Lung microvascular endothelial cell (primary cell): ENCODE results near the gene HOXD1. TPM values are rescaled to one million over a fixed set of nuclear protein-coding genes. Genes with fewer than 3 reads are reported as not detected.

ENCODE experiments used
- DNase-seq, 2 donors: peaks; one replicate each; pipeline versions ENCODE4 v3.0.0 to v3.0.0-alpha.2; 2010; ENCODE audit warnings: low read depth in 2 of 2
- total RNA-seq: library from RNA; depleted of rRNA; stranded (reverse); fragments of >200 nt; gene quantifications from 2 replicates; pipeline ENCODE4 v1.2.1, GENCODE V29; 2014

Gene HOXD1
- total RNA-seq, 1 donor from 2014 or later: 6.7 TPM

GRCh38 chr2:176164611-176165369 lies 23.7 kb upstream of the HOXD1 start:
- DNase-seq: peak in 1 of 2 donors; percentile 19

- no peak for DNase-seq
Measured at GRCh38 chr2:176165370-176166050, 23.0 kb upstream of the HOXD1 start.

- no peak for DNase-seq
Measured at GRCh38 chr2:176166272-176166671, 22.2 kb upstream of the HOXD1 start.

- DNase-seq: no peak
Measured at GRCh38 chr2:176167398-176167797, 21.1 kb upstream of the HOXD1 start.

- no peak for DNase-seq
Measured at GRCh38 chr2:176169181-176169580, 19.3 kb upstream of the HOXD1 start.

GRCh38 chr2:176169711-176170110 lies 18.8 kb upstream of the HOXD1 start:
- no peak for DNase-seq

- no peak for DNase-seq
Measured at GRCh38 chr2:176170602-176171305, 17.7 kb upstream of the HOXD1 start.

GRCh38 chr2:176171351-176172006 lies 17.0 kb upstream of the HOXD1 start:
- DNase-seq: no peak

GRCh38 chr2:176172007-176172894 lies 16.2 kb upstream of the HOXD1 start:
- no peak for DNase-seq

- DNase-seq: no peak
Measured at GRCh38 chr2:176172895-176173566, 15.4 kb upstream of the HOXD1 start.

- DNase-seq: no peak
Measured at GRCh38 chr2:176173567-176174381, 14.7 kb upstream of the HOXD1 start.

GRCh38 chr2:176174382-176174823 lies 14.1 kb upstream of the HOXD1 start:
- no peak for DNase-seq

- no peak for DNase-seq
Measured at GRCh38 chr2:176174824-176175708, 13.4 kb upstream of the HOXD1 start.

GRCh38 chr2:176175709-176176607 lies 12.5 kb upstream of the HOXD1 start:
- DNase-seq: no peak

- peak in 1 of 2 donors; percentile 49 for DNase-seq
Measured at GRCh38 chr2:176177580-176178037, 10.9 kb upstream of the HOXD1 start.

- DNase-seq: peak; percentile 28 to 59
Measured at GRCh38 chr2:176178038-176178756, 10.3 kb upstream of the HOXD1 start.
